ENCODE measurements around the gene C20orf202.

C20orf202 gene

DNA sequence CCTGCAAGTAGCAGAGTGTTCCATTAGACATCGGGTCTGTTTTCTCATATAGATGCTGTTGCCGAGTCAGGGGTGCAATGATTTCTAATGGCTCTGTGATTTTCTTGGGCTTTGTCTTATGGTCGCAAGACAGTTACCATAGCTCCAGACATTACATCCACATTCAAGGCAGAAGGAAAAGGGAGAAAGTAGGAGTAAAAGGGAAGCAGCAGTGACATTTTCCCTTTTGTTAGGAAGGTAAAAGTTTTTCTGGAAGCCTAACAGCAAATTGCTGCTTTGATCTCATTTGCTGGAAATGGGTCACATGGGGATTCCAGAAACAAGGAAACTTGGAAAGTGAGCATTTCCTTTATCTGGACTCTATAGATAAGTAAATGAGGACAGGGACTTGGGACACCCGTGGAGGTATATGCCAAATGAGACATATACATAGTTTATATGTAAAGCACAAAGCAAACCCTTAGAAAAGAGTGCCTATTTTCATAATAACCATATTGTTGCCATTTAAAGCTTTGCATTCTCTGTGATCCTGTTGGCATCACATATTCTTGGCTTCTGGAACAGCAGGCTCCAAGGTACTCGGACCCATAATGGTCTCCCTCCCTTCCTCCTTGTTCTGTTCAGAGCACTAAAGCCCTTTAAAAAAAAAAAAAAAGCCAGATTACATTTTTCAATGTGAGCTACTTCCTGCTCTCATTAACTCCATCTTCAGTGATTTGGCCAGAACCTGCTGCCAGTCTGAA is at the start of gene C20orf202:
Gene C20orf202, plus strand, starts transcription at position 693 of the 743 bp plus-strand sequence. CDS start 132 bp downstream, outside the sequence.
- no peak for DNase-seq (ENCODE audit: low spot score)

DNA sequence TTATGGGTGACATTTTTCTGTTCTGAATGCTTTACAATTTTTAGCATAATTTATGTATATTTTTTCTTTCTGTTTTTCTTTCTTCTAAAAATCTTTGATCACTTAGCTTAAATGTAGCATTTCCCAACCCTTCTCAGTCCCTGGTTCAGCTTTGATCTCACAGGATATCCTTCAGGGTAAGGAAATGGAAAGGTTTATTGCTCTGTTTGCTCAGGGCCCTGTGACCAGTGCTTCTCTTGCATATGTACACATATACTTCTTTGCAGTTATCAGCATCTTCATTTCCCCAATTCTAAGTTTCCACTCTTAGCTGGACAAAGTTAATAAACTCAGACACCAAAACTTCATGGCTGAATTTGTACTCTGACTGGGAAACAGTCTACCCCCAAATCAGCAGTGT is 49.0 kb upstream of the C20orf202 start:
- DNase-seq (ENCODE audit: low spot score), result no peak

DNA sequence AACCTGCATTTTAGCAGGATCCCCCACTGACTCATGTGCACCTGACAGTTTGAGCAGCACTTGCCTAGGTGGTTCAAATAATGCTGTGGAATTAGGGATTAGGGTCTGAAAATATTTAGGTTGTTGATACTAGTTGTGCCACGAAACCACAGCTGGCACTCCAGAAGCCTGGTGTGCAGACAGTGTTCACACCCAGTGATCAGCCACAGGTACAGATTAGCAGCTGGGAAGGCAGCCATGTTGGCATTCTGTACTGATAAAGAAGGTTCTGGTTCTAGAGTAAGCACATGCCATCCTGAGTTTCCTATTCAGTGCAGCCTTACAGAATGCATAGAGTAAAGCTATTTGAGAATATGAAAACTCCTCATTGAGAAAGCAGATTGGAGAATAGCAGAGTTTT is 48.6 kb upstream of the C20orf202 start:
- DNase-seq (ENCODE audit: low spot score), result no peak

DNA sequence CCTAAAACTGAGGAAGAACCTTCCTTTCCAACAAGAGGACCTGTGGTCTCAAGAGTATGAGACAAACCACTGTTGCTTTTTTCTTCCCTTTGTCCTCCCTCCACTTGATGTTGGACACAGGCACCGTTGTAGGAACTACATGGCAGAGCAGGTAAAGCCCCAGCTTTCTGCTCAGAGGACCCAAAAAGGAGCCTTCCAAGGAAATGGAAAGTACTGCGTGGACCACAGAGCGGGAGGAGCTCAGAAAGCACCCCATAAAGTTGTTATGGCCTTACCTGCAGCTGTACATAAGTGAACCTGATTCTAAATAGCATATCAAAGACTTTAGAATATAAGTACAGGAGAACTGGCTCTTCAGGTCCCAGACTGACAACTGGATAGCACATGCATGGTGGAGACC is 47.9 kb upstream of the C20orf202 start:
- DNase-seq (ENCODE audit: low spot score), result no peak

DNA sequence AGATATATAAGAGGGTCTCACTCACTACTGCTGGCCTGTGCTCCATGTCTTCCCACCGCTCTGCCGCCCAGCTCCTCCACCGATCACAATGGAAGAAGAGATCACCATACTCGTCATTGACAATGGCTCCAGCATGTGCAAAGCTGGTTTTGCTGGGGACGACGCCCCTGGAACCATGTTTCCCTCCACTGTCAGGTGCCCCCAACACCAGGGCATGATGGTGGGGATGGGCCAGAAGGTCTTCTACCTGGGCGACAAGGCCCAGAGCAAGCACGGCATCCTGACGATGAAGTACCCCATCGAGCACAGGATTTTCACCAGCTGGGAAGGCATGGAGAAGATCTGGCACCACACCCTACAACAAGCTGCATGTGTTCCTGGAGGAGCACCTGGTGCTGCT is 42.8 kb upstream of the C20orf202 start:
- no peak for DNase-seq (ENCODE audit: low spot score)

DNA sequence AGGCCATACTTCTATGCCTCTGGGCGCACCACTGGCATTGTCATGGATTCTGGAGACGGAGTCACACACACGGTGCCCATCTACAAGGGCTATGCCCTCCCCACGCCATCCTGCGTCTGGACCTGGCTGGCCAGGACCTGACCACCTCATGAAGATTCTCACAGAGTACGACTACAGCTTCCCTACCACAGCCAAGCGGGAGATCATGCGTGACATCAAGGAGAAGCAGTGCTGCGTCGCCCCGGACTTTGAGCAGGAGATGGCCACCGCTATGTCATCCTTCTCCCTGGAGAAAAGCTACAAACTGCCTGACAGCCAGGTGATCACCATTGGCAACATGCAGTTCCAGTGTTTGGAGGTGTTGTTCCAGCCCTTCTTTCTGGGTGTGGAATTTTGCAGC is 42.3 kb upstream of the C20orf202 start:
- DNase-seq (ENCODE audit: low spot score), result no peak

DNA sequence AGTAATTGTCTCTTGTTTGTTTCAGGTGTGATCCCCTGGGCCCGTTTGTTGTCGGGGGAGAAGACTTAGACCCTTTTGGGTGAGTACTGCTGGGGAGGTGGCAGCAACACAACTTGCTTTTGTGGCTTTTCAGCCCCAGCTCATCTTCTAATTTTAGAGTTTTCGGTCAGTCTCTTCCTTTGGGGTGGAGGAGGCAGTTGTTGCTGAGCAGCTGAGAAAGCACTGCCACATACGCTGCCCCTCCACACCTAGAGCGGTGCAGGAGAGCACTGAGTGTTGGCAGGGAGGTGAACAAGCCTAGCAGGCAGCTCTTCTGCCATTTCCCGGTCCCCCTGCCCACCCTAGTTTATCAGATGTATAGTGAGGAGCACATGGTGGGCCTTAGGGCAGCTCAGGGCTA is 40.1 kb upstream of the C20orf202 start:
- no peak for DNase-seq (ENCODE audit: low spot score)

DNA sequence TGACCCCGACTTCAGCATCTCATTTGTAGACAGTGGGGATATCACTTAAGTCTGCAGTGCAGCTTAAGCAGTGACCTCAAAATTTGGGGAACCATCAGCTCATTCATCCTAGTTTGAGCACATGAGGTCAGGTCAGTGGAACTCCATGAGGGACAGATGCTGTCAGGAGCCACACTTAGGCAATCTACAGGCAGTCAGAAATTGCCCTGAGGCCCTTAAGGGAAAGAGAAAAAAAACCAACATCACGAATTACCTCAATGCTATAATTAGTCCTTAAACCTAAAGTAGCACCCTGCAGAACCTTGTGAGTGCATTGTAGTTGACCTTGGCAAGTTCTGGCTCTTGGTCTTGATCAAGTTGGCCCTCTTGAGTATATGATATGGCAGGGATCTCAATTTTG is 39.6 kb upstream of the C20orf202 start:
- no peak for DNase-seq (ENCODE audit: low spot score)

DNA sequence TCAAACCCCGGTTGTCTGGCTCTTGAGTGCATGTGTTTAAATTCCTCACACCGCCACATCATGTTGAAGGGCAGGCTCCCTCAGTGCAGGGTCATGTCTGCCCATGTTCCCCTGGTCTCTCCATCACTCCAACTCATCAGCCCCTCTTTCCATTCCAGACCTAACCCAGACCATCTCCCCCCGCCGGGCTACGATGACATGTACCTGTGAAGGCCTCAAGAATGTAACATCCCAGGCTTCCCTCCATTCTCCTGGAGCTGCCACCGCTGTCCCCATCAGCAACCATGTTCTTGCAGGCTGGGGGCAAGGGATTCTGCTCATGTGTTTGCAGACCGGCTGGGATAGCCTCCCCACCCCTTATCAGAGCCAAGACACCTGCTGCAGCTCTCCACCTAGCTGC is 38.4 kb upstream of the C20orf202 start:
- no peak for DNase-seq (ENCODE audit: low spot score)

DNA sequence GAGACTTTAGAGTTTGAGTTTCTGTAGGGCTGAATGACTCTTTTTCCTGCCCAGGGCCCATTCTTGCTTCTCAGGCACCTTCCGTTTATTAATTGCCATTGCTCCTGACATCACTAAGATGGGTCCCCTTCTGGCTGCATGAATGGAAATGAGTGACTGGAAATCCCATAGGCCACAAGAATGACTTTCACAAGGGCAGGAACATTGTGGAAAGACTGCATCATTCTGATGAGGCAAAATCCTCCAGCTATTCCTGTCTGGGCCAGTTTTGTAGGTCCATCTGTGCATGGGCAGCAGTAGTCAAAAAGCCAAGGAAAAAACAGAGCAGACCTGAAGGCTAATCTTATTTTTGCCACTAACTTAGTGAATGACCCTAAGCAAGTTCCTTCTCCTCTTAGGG is 37.7 kb upstream of the C20orf202 start:
- no peak for DNase-seq (ENCODE audit: low spot score)

DNA sequence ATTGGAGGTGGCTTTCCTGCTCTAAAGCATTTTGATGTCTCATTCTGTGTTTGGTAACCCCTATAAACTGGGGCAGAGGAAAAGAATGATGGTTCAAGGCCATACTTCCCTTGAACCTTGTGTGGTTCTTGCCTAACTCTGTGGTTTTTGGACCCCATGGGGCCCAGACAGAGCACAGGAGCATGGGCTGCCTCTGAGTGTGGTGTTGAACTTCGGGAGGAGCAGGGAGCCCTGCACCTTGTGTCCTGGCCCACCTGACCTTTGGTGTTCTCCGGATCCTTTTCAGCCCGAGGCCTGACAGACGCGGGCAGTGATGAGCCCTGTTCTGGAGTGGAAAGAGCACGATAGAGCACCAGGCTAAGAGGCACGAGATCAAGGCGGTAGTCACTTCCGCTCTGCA is 37.3 kb upstream of the C20orf202 start:
- DNase-seq (ENCODE audit: low spot score), result no peak

DNA sequence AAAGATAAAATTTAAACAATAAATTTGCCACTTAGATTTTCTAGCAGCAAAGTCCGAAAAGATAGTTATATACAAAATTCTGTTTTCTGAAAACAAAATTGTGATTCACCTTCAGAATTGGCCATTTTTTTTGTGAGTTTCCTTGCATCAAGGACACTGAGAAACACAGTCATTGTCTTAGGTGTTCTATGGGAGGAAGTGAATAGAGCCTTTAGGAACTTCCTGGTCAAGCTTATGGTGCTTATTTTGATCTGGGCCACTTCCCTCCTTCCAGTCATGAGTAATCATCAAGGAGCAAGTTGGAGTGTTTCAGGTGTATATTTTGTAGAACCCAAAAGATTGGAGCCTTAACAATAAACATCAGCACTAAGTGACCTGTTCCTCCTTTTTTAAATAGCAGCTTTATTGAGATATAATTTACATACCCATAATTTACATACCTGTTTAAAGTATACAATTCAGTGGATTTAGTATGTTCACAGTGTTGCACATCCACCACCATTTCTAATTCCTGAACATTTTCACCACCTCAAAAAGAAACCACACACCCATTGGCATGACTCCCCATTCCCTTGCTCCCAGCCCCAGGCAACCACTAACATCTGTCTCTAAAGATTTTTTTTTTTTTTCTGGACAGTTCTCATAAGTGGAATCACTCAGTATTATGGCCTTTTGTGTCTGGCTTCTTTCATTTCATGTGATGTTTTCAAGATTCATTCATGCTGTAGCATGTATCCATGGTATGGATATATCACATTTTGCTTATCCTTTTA is 36.1 kb upstream of the C20orf202 start:
- DNase-seq (ENCODE audit: low spot score), result no peak

DNA sequence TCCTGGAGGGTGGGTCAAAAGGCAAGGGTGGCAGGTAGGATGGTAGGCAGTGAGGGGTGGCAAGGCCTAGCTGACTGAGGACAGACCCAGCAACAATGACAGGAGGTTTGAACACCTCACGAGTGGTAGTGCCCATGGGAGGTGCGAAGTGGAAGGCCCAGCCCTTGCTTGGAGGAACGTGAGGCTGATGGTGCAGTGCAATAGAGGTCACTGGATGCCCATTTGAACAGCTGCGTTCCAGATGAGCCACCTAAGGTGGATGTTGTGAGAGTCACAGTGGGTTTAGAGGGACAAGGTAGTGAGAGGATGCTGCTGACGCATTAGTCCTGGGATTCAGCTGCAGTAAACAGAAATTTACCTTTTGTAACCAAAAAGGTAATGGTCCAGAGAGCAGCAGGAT is 34.0 kb upstream of the C20orf202 start:
- DNase-seq (ENCODE audit: low spot score), result no peak

DNA sequence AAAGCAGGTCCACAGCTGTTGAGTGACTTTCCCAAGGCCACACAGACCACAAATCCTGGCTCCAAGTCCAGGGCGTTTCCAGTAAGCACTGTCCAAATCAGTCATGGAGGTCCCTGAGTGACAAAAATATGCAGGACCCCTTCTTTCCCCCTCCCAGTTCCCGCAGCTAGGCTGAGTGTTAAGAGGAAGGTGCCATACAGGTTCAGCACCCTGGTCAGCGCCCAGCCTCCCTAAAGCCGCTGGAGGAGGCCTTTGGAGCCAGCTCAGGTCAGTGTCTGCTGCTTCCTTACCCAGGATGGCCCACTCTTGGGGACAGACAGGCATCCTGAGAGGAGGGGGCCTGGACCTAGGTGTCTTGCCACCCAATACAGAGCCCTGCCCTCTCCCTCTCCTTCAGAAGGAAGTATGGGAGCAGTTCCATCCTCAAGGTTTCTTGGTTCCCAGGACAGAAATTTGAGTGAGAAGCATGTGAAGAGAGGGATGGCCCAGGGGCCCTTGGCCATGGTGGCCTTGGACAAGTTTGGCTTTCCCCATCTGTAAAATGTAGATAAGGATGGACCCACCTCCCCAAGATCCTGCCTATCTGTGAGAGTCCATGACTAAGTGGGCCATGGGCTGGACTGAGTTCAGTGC is 31.7 kb upstream of the C20orf202 start:
- DNase-seq (ENCODE audit: low spot score), result no peak

DNA sequence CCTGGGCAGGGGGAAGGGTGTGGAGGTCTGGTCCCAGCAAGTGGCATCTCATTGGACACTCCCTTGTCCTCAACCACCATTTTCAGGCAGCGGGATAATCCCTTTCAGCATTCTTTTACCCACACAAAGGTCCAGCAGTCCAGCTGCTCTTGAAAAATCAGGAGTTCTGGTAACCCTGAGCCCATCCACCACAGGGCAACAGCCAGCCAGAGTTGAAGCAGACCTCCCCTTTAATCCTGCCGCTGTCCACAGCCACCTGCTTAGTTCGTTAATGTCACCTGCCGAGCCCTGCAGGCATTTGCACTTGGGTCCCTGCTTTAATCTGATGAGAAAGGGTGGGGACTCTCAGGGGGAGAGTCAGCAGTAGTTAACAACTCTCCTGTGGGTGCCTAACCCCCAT is 29.6 kb upstream of the C20orf202 start:
- DNase-seq (ENCODE audit: low spot score), result no peak

DNA sequence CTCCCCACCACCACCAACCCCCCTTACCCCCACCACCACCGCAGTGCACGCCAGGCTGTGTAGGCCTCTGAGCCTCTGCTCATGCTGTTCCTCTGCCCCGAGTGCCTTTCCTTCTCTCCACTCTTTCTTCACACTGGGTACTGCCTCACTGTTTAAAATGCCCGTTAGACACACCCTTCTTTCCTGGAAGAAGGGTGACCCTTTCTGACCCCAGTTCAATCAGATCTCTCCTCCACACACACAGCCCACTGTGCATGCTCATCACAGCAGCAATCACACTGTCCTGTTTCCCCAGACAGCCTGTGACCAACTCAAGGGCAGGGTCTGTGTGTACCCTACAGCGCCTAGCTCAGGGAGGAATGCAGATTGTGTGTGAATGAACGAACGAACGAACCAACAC is 28.5 kb upstream of the C20orf202 start:
- DNase-seq (ENCODE audit: low spot score), result no peak

DNA sequence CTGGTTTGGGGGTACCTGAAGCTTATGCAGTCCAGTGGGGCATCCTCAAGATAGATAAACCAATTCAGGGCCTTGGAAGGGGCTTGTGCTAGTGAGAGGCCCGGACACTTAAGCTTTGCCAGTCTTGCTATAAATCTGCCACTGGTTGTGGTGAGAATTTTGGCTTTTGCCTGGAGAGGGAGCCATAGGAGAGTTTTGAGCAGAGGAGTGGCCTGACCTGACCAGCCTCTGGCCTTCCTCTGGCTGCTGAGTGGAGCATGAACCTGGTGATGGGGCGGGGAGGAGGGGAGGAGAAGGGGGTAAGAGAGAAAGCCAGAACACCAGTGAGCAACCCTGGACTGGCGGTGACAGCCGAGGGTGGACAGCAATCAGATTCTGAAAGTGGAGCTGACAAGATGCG is 25.6 kb upstream of the C20orf202 start:
- DNase-seq (ENCODE audit: low spot score), result no peak

DNA sequence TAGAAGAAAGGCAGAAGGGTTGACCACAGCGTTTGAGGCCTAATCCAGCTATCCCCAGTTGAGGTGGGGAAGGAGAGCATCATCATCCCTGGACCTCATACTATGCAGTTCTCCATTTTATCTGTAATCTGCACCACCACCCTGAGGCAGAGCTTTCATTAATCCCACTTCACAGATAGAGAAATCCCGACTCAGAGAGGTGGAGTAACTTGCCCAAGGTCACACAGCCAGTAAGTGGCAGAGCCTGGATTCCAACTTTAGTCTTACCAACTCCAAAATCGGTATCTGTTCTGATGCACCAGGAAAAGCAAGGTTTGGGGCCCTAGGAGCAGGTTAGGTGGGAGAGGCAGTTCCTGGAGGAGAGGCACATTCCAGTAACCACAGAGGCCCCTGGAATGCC is 25.2 kb upstream of the C20orf202 start:
- DNase-seq (ENCODE audit: low spot score), result no peak

DNA sequence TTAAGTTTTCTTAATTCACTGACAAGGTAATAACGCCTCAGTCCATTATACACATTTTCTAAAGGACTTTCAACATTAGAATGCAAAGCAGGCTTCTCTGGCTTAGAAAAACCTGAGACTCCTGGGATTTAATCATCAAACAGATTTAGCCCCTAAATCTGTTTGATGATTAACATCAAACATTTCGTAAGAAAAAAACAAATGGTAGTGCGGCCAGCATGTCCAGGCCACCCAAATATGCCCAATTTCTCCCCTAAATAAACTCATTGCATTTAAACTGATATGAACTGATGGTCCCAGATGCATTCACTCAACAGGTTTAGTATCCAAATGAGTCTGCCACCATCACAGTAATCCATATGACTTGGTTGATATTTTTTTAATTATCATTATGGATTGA is 24.6 kb upstream of the C20orf202 start:
- DNase-seq (ENCODE audit: low spot score), result no peak

DNA sequence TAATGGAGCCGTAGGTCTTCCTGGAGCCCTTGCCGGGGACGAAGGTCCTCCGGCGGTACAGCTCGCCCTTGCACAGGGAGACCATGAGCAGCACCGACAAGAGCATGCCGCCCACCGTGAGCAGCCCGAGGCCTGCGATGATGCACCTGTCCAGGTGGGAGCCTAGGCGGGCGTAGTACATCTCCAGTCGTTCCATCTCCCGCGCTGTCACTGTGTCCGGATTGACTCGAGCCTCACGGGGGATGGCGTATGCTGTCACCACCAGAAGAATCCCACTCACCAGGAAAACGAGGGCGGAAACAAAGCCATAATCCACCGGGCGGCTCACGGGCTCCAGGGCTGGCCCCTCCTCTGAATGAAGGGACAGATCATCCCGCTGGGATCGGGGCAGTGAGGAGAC is 22.3 kb upstream of the C20orf202 start:
- DNase-seq (ENCODE audit: low spot score), result no peak

DNA sequence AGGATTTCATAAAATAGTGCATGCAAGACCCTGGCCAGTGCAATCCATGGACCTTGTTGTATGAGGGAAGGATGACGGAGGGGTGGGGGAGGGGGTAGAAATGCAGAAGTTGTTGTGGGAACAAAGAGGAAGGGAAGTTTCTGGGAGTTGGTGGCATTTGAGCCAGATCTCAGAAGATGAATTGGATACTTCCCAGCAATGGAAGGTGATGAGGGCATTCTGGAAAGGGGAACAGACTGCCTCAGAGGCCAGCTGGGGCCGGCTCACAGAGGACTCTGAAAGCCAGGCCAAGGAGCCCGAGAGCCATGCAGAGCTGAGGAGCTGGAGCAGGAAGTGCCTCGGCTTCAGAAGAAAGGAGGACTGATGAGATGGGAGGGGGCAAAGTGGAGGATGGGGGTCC is 21.1 kb upstream of the C20orf202 start:
- no peak for DNase-seq (ENCODE audit: low spot score)

DNA sequence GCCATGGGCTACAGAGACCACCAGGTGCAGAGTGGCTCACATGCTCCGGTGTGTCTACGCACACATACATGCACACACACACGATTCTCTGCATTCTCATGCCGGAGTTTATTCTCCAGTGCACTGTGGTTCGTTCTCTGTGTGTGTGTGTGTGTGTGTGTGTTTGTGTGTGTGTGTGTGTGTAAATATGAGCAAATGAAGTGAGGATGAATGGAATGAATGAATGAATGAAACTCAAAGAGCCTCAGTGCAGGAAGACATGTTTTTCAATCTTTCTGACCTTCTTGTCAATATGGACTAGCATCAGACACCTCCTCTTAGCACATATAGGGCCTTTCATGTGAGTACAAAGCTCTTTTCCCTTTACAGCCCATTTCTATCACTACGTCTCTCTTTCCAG is 20.1 kb upstream of the C20orf202 start:
- DNase-seq (ENCODE audit: low spot score), result no peak

DNA sequence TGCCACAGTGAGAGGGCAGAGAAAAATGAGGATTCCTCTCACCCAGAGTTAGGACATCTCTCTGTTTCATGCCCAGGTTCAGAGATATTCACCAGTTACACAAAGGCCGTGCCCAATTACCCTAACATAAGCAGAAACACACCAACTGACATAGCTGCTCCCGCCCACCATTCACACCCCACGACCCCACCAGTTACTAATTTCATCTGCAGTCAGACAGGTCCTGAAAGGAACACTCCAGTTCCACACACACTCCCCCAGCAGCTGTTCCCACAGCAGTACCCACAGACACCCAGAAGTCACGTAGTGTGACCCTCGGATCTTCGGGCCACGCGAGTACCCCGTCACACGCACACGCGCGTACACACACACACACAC is 19.0 kb upstream of the C20orf202 start:
- DNase-seq (ENCODE audit: low spot score), result no peak
